Endodermal cell (in vitro differentiated cells): ENCODE results near the gene LMOD1. TPM values are rescaled to one million over a fixed set of nuclear protein-coding genes. Genes with fewer than 3 reads are reported as not detected.
"Not testable (repeated sequence)": the region's sequence is repeated elsewhere in the genome, so short reads cannot be mapped to it uniquely, and the experiment has no call there.

ENCODE experiments used
- DNase-seq: peaks from one replicate; pipeline ENCODE4 v3.0.0-alpha.2; 2017
- H3K27ac ChIP-seq: 2 replicates; pipeline ENCODE4 v1.5.1; 2013; ENCODE audit warnings: mild to moderate bottlenecking, low read depth, low read length, moderate library complexity
- H3K27me3 ChIP-seq: 2 replicates; pipeline ENCODE4 v1.6.1; 2013; ENCODE audit warnings: mild to moderate bottlenecking, low read length, moderate library complexity; ENCODE audit not compliant: insufficient read depth, control insufficient read depth, poor library complexity, severe bottlenecking
- H3K36me3 ChIP-seq: 2 replicates; pipeline ENCODE4 v1.7.0; 2013; ENCODE audit warnings: mild to moderate bottlenecking, low read length, moderate library complexity; ENCODE audit not compliant: control insufficient read depth, insufficient read depth
- H3K4me1 ChIP-seq: one replicate; pipeline ENCODE4 v1.7.0; 2013; ENCODE audit warnings: low read length; ENCODE audit not compliant: control insufficient read depth, insufficient read depth
- H3K4me3 ChIP-seq: 2 replicates; pipeline ENCODE4 v1.5.1; 2013; ENCODE audit warnings: mild to moderate bottlenecking, low read length, moderate library complexity
- H3K9ac ChIP-seq: 2 replicates; pipeline ENCODE4 v1.6.1; 2013; ENCODE audit warnings: mild to moderate bottlenecking, low read length, moderate library complexity; ENCODE audit not compliant: poor library complexity, severe bottlenecking; ENCODE audit errors: extremely low read depth
- H3K9me3 ChIP-seq: 2 replicates; pipeline ENCODE4 v1.6.1; 2013; ENCODE audit warnings: mild to moderate bottlenecking, low read length, moderate library complexity; ENCODE audit not compliant: control insufficient read depth
- H3K27ac Mint-ChIP-seq: 2 replicates; pipeline ENCODE4 v1.8.0; 2020; ENCODE audit warnings: mixed read lengths
- H3K27me3 Mint-ChIP-seq: 2 replicates; pipeline ENCODE4 v1.8.0; 2021; ENCODE audit warnings: mild to moderate bottlenecking, mixed read lengths; ENCODE audit not compliant: insufficient read depth
- H3K36me3 Mint-ChIP-seq: 2 replicates; pipeline ENCODE4 v1.8.0; 2020; ENCODE audit warnings: low read depth, mixed read lengths
- H3K4me1 Mint-ChIP-seq: 2 replicates; pipeline ENCODE4 v1.8.0; 2020; ENCODE audit warnings: mixed read lengths
- H3K4me3 Mint-ChIP-seq: 2 replicates; pipeline ENCODE4 v1.8.0; 2020; ENCODE audit warnings: mild to moderate bottlenecking, moderate library complexity, mixed read lengths
- H3K9me3 Mint-ChIP-seq: 2 replicates; pipeline ENCODE4 v1.8.0; 2020; ENCODE audit warnings: mild to moderate bottlenecking, mixed read lengths
- WGBS, 2 experiments: methylation state at CpG; one replicate each; pipeline versions ENCODE4 v1.1.5 to v1.1.7; 2013; ENCODE audit warnings: missing lambda C conversion rate in 2 of 2, mixed read lengths in 1 of 2; ENCODE audit not compliant: insufficient coverage in 1 of 2, insufficient read length in 1 of 2; 5-methylcytosine and 5-hydroxymethylcytosine counted together
- total RNA-seq, 2 donors: library from RNA; stranded (reverse); fragmentation: NEBNext Ultra II Directional in 1 of 2; extraction: Animal tissue kit (Norgen Biotek cat#: 25700) in 1 of 2; gene quantifications; 2 replicates in 1 of 2; 3 replicates in 1 of 2; pipeline ENCODE4 v1.2.1, GENCODE V29; 2021
- TF ChIP-seq, protein P1 (sequence below): fragments of 200-600 bp; sonication (generic); conservative IDR thresholded peaks from 2 replicates; pipeline ENCODE4 v1.5.0; 2021; ENCODE audit warnings: antibody characterized with exemption, mild to moderate bottlenecking

Gene LMOD1
- total RNA-seq, 2 donors from 2014 or later: 0.31 to 0.60 TPM

DNA sequence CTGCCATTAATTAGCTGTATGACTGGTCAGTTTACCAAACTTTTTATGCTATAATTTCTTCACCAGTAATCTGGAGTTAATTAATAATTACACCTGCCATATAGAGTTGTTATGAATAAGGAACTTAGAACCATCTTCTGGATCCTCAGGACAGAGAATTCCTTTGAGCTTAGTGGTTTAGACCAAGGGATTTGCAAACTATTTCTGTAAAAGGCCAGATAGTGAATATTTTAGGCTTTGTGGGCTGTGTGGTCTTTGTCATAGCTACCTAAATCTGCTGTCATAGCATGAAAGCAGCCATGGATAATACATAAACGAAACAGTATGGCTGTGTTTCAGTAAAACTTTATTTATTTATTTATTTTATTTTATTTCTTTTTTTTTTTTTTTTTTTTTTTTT lies 17.9 kb upstream of the LMOD1 start:
- no peak overlapping the region for H3K27ac Mint-ChIP-seq
- Histone ChIP-seq H3K36me3 (peaks cover 83% of the 10 kb centered on the region), H3K9me3 (no peaks in the 10 kb centered on the region), H3K27ac (no peak overlapping the region), H3K27me3 (no peaks in the 10 kb centered on the region), H3K4me1 (no peaks in the 10 kb centered on the region), H3K4me3 (no peak overlapping the region), H3K9ac (no peak overlapping the region)
- peaks cover 70% of the 10 kb centered on the region for H3K36me3 Mint-ChIP-seq
- TF ChIP-seq, protein P1, sequence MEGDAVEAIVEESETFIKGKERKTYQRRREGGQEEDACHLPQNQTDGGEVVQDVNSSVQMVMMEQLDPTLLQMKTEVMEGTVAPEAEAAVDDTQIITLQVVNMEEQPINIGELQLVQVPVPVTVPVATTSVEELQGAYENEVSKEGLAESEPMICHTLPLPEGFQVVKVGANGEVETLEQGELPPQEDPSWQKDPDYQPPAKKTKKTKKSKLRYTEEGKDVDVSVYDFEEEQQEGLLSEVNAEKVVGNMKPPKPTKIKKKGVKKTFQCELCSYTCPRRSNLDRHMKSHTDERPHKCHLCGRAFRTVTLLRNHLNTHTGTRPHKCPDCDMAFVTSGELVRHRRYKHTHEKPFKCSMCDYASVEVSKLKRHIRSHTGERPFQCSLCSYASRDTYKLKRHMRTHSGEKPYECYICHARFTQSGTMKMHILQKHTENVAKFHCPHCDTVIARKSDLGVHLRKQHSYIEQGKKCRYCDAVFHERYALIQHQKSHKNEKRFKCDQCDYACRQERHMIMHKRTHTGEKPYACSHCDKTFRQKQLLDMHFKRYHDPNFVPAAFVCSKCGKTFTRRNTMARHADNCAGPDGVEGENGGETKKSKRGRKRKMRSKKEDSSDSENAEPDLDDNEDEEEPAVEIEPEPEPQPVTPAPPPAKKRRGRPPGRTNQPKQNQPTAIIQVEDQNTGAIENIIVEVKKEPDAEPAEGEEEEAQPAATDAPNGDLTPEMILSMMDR: no peak
- H3K9me3 Mint-ChIP-seq: no peaks in the 10 kb centered on the region
- no CpG with 5 or more reads among the region's 1 CpG for WGBS, 2 experiments
- H3K4me1 Mint-ChIP-seq: no peaks in the 10 kb centered on the region
- H3K27me3 Mint-ChIP-seq: no peaks in the 10 kb centered on the region
- no peak for DNase-seq
- no peak overlapping the region for H3K4me3 Mint-ChIP-seq

DNA sequence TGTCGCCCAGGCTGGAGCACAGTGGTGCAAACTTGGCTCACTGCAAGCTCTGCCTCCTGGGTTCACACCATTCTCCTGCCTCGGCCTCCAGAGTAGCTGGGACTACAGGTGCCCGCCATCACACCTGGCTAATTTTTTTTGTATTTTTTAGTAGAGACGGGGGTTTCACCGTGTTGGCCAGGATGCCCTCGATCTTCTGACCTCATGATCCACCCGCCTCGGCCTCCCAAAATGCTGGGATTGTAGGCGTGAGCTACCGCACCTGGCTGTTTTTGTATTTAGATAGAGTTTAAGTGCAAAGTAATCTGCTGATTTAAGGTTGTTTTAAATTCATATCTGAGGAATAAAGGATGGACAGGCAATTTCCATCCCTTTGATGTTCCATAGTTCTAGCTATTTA lies 16.0 kb upstream of the LMOD1 start:
- not testable (repeated sequence) for H3K4me1 Mint-ChIP-seq, H3K4me1 ChIP-seq, H3K27ac Mint-ChIP-seq, H3K9me3 Mint-ChIP-seq, H3K27ac ChIP-seq, H3K9me3 ChIP-seq, DNase-seq, H3K27me3 Mint-ChIP-seq, H3K4me3 Mint-ChIP-seq, H3K27me3 ChIP-seq, H3K4me3 ChIP-seq, H3K9ac ChIP-seq
- 94 to 96% methylated on average over 10 of the region's 10 CpGs for WGBS, 2 experiments
- H3K36me3 ChIP-seq: peaks cover 84% of the 10 kb centered on the region
- peaks cover 69% of the 10 kb centered on the region for H3K36me3 Mint-ChIP-seq

DNA sequence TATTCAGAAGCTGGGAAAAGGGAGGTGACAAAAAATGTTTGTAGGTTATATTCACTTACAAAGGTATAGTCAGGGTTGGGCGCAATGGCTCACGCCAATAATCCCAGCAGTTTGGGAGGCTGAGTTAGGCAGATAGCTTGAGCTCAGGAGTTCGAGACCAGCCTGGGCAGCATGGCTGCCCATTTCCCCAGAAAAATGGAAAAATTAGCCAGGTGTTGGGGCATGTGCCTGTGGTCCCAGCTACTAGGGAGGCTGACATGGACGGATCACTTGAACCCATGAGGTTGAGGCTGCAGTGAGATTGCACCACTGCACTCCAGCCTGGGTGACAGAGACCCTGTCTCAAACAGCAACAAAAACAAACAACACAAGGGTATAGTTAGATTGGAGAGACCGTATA lies 12.0 kb upstream of the LMOD1 start:
- Mint-ChIP-seq H3K9me3 (no peaks in the 10 kb centered on the region), H3K27me3 (no peaks in the 10 kb centered on the region), H3K27ac (no peak overlapping the region), H3K36me3 (peaks cover 43% of the 10 kb centered on the region), H3K4me1 (peaks cover 2% of the 10 kb centered on the region), H3K4me3 (no peak overlapping the region)
- no peak overlapping the region for H3K27ac ChIP-seq
- no peaks in the 10 kb centered on the region for H3K27me3 ChIP-seq
- H3K9ac ChIP-seq: no peak overlapping the region
- WGBS, 2 experiments: 94 to 100% methylated on average over 4 to 5 of the region's 5 CpGs
- H3K4me3 ChIP-seq: no peak overlapping the region
- TF ChIP-seq, protein P1: no peak
- peaks cover 57% of the 10 kb centered on the region for H3K36me3 ChIP-seq
- no peaks in the 10 kb centered on the region for H3K9me3 ChIP-seq
- peaks cover 2% of the 10 kb centered on the region for H3K4me1 ChIP-seq
- DNase-seq: no peak

DNA sequence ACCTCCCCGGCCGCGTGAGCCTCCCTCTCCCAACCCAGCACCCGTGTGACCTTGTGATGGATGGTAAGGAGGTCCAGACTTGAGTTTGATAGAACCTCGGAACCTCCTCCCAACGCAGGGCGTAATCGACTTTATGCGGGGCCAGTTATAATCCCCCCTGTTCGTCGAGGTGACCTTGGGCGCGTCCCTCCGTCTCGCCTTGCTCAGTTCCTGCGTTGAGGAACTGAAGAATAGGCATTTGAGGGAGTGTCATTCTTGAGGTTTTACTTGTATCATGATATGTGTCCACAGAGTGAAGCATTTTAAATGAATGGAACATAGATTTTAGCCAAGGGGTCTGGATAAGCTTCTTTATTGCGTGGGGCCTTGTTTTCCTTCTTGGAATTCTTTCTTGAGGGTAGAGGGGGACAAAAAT lies 9.4 kb upstream of the LMOD1 start:
- Mint-ChIP-seq H3K27me3 (no peaks in the 10 kb centered on the region), H3K27ac (peak overlapping the region; percentile 99), H3K4me3 (peak overlapping the region; percentile 99), H3K9me3 (no peaks in the 10 kb centered on the region), H3K36me3 (peaks cover 25% of the 10 kb centered on the region), H3K4me1 (peaks cover 2% of the 10 kb centered on the region)
- Histone ChIP-seq H3K36me3 (peaks cover 31% of the 10 kb centered on the region), H3K9me3 (no peaks in the 10 kb centered on the region), H3K4me1 (peaks cover 2% of the 10 kb centered on the region), H3K4me3 (peak overlapping the region; percentile 99), H3K9ac (peak overlapping the region; percentile 86), H3K27ac (no peak overlapping the region), H3K27me3 (no peaks in the 10 kb centered on the region)
- no peak for DNase-seq
- 0 to 1% methylated on average over 13 to 17 of the region's 17 CpGs for WGBS, 2 experiments
- TF ChIP-seq, protein P1: no peak
